Measurements from ENCODE around the gene RAB11A. TPM values are rescaled to one million over a fixed set of nuclear protein-coding genes. Genes with fewer than 3 reads are reported as not detected.

The RAB11A gene
- polyA plus RNA-seq, 5 donors = 241 to 339 (median 265) TPM

- DNase-seq = no peak
These were observed 14.3 kb downstream of the RAB11A start for GRCh38 chr15:65883571-65883970.

GRCh38 chr15:65884511-65884910 is 15.2 kb downstream of the RAB11A start:
- no peak for DNase-seq

- DNase-seq = no peak
These were observed 16.5 kb downstream of the RAB11A start for GRCh38 chr15:65885668-65886218.

GRCh38 chr15:65887565-65887964 is 18.3 kb downstream of the RAB11A start:
- no peak for DNase-seq

GRCh38 chr15:65888981-65889380 is 19.7 kb downstream of the RAB11A start:
- DNase-seq = no peak

- DNase-seq = no peak
These were observed 23.8 kb downstream of the RAB11A start for GRCh38 chr15:65893060-65893459.

- no peak for DNase-seq
These were observed 26.9 kb downstream of the RAB11A start for GRCh38 chr15:65896236-65896635.

GRCh38 chr15:65900488-65900887 is 31.2 kb downstream of the RAB11A start:
- DNase-seq = no peak

GRCh38 chr15:65901336-65901735 is 32.0 kb downstream of the RAB11A start:
- no peak for DNase-seq

GRCh38 chr15:65901836-65902235 is 32.5 kb downstream of the RAB11A start:
- no peak for DNase-seq

GRCh38 chr15:65902373-65902772 is 33.1 kb downstream of the RAB11A start:
- DNase-seq = no peak

- no peak for DNase-seq
These were observed 34.2 kb downstream of the RAB11A start for GRCh38 chr15:65903296-65904073.

- no peak for DNase-seq
These were observed 35.0 kb downstream of the RAB11A start for GRCh38 chr15:65904301-65904700.

GRCh38 chr15:65906396-65906795 is 37.1 kb downstream of the RAB11A start:
- no peak for DNase-seq

GRCh38 chr15:65907661-65908060 is 38.4 kb downstream of the RAB11A start:
- no peak for DNase-seq

GRCh38 chr15:65908876-65909275 is 39.6 kb downstream of the RAB11A start:
- DNase-seq = no peak

GRCh38 chr15:65909831-65910230 is 40.5 kb downstream of the RAB11A start:
- no peak for DNase-seq

- no peak for DNase-seq
These were observed 41.0 kb downstream of the RAB11A start for GRCh38 chr15:65910341-65910740.

- no peak for DNase-seq
These were observed 42.9 kb downstream of the RAB11A start for GRCh38 chr15:65912235-65912634.

GRCh38 chr15:65913631-65914199 is 44.4 kb downstream of the RAB11A start:
- no peak for DNase-seq

- no peak for DNase-seq
These were observed 45.1 kb downstream of the RAB11A start for GRCh38 chr15:65914386-65914785.

GRCh38 chr15:65914981-65915925 is 46.0 kb downstream of the RAB11A start:
- DNase-seq = no peak
